Measurements from ENCODE around the gene SLC35E3. TPM values are rescaled to one million over a fixed set of nuclear protein-coding genes. Genes with fewer than 3 reads are reported as not detected.

SLC35E3 gene
- total RNA-seq, 1 donor from 2014 or later: 12.2 TPM

DNA sequence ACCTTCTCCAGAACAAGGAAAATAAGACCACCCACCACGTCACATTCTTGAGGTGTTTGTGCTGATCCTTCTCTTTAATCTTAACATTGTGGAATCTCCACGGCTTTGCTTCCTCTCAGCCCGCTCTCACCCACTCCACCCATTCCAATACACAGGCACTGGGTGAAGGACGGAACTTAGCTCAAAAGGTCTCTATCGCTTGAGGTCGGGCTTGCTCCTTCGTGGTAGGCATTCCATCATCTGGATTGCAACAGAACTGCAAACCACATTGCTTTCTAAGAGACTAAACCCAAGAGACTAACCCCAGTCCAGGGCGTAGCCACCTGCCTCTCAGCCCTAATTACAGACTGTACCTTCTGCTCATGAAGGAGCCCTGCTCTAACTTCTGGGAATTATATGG lies 38.0 kb downstream of the SLC35E3 start:
- Histone ChIP-seq H3K27ac (peak overlapping the region; percentile 71), H3K36me3 (no peaks in the 10 kb centered on the region), H3K9me3 (no peaks in the 10 kb centered on the region), H3K27me3 (no peaks in the 10 kb centered on the region), H3K4me3 (no peak overlapping the region), H3K4me1 (peaks cover 15% of the 10 kb centered on the region)
- DNase-seq (no peak), ATAC-seq (peak; percentile 87)
- intact Hi-C loops (cut with DNase I): no loop called here
- TF ChIP-seq CTCF (IDR thresholded peaks at IDR 0.05): no peak

GRCh38 chr12:68785358-68785757 lies 39.4 kb downstream of the SLC35E3 start:
- no peaks in the 10 kb centered on the region for H3K9me3 ChIP-seq
- intact Hi-C loops (cut with DNase I): no loop called here
- H3K4me3 ChIP-seq: no peak overlapping the region
- no peaks in the 10 kb centered on the region for H3K27me3 ChIP-seq
- no peak for TF ChIP-seq CTCF (IDR thresholded peaks at IDR 0.05)
- H3K36me3 ChIP-seq: no peaks in the 10 kb centered on the region
- peaks cover 15% of the 10 kb centered on the region for H3K4me1 ChIP-seq
- peak; percentile 64 for ATAC-seq
- no peak for DNase-seq
- H3K27ac ChIP-seq: peak overlapping the region; percentile 73

DNA sequence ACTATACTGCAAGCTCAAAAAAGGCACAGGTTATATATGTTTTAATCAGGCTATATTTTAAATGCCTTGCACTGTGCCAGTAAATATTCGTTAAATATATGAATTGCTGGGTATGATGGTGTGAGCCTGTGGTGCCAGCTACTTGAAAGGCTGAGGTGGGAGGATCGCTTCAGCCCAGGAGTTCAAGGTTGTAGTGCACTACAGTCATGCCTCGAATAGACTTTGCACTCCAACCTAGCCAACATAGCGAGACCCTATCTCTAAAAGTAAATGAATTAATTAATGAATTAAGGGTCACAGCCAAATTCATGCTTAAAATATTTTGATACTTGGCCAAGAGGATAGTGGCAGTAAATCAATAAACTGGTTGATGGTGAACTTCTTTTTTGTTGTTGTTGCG lies 39.8 kb downstream of the SLC35E3 start:
- Histone ChIP-seq H3K4me1 (peaks cover 15% of the 10 kb centered on the region), H3K9me3 (no peaks in the 10 kb centered on the region), H3K27me3 (no peaks in the 10 kb centered on the region), H3K27ac (peak overlapping the region; percentile 73), H3K36me3 (no peaks in the 10 kb centered on the region), H3K4me3 (no peak overlapping the region)
- no peak for ATAC-seq
- DNase-seq: no peak
- no peak for TF ChIP-seq CTCF (IDR thresholded peaks at IDR 0.05)
- intact Hi-C loops (cut with DNase I): no loop called here

DNA sequence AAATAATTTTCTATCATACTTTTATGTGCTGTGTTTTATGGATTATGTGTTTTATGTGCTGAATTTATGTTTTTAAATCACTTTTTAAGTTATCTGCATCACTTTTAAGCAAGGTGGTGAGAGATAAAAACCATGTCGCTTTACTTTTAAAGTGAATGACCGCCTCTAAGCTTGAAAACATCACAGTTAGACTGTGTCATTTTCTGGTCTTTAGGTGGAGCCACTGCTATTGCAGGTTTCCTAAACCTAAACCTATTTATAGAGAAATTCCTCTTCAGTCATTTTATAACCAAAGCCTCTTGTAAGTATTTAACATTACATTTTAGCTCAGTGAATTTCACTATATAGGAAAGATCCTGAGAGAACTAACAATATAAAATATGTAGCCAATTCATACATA lies 41.0 kb downstream of the SLC35E3 start:
- Histone ChIP-seq H3K27me3 (no peaks in the 10 kb centered on the region), H3K27ac (peak overlapping the region; percentile 73), H3K9me3 (no peaks in the 10 kb centered on the region), H3K4me3 (no peak overlapping the region), H3K4me1 (peaks cover 15% of the 10 kb centered on the region), H3K36me3 (no peaks in the 10 kb centered on the region)
- no peak for TF ChIP-seq CTCF (IDR thresholded peaks at IDR 0.05)
- no peak for ATAC-seq
- DNase-seq: no peak
- intact Hi-C loops (cut with DNase I): no loop called here

DNA sequence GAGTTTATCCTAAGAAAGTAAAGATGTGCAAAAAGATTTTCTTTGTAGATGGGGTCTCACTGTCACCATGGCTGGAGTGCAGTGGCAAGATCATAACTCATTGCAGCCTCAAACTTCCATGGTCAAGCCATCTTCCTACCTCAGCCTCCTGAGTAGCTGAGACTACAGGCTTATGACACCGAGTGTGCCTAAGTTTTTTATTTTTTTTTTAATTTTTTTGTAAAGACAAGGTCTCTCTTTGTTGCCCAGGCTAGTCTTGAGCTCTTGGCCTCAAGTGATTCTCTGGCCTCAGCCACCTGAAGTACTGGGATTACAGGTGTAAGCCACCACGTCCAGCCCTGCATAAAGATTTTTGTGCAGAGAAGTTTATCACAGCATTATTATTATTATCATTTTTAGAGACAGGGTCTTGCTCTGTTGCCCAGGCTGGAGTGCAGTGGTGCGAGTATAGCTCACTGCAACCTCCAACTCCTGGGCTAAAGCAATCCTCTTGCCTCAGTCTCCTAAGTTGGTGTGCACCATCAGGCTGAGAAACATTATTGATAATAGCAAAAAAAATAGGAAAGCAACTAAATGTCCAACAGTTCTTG lies 42.7 kb downstream of the SLC35E3 start:
- H3K9me3 ChIP-seq: no peaks in the 10 kb centered on the region
- H3K4me1 ChIP-seq: peaks cover 15% of the 10 kb centered on the region
- intact Hi-C loops (cut with DNase I): no loop called here
- TF ChIP-seq CTCF (IDR thresholded peaks at IDR 0.05): no peak
- H3K36me3 ChIP-seq: no peaks in the 10 kb centered on the region
- H3K4me3 ChIP-seq: no peak overlapping the region
- no peak for DNase-seq
- ATAC-seq: no peak
- no peak overlapping the region for H3K27ac ChIP-seq
- H3K27me3 ChIP-seq: no peaks in the 10 kb centered on the region
